ENCODE data around the gene ID4. TPM values are rescaled to one million over a fixed set of nuclear protein-coding genes. Genes with fewer than 3 reads are reported as not detected.

Gene ID4
- total and polyA plus RNA-seq, 2 donors (not counting 3 experiments of a cell fraction or from before 2014, with no cell fraction given): not detected

- H3K4me3 ChIP-seq (replicated peaks in 1 of 3; ENCODE audit: insufficient read depth in 1 of 3, low read depth in 1 of 3, low read length in 3 of 3): no peak overlapping the region
- DNase-seq (ENCODE audit: low read depth, low spot score) (no peak), FAIRE-seq (no peak)
- no TSS peak for BruUV-seq (replicated peaks)
- H3K9ac ChIP-seq (replicated peaks; ENCODE audit: extremely low read depth, insufficient read depth, low read length): no peak overlapping the region
- ChIA-PET POLR2A (no interaction called here), CTCF (no interaction called here)
- no peak overlapping the region for H3K4me2 ChIP-seq (ENCODE audit: insufficient read depth, low read length)
- no peaks in the 10 kb centered on the region for H3K79me2 ChIP-seq (ENCODE audit: control insufficient read depth, insufficient read depth, low read length)
- TF ChIP-seq JUN (IDR thresholded peaks at IDR 0.05; ENCODE audit: borderline replicate concordance, insufficient read depth, insufficient read length, low read depth) (no peak), CTCF (IDR thresholded peaks at IDR 0.05; ENCODE audit: extremely low read depth in 1 of 2, insufficient read depth in 1 of 2, low read depth in 1 of 2, low read length in 2 of 2) (no peak), MYC (IDR thresholded peaks at IDR 0.05; ENCODE audit: low read depth, low read length) (no peak), FOS (IDR thresholded peaks at IDR 0.05; ENCODE audit: borderline replicate concordance, insufficient read depth, low read length) (no peak)
- no peaks in the 10 kb centered on the region for H3K4me1 ChIP-seq (ENCODE audit: control insufficient read depth, extremely low read depth, insufficient read depth, low read length)
- no peaks in the 10 kb centered on the region for H3K27me3 ChIP-seq (ENCODE audit: control insufficient read depth in 2 of 2, insufficient read depth in 2 of 2, low read length in 2 of 2)
- no peaks in the 10 kb centered on the region for H3K9me1 ChIP-seq (replicated peaks; ENCODE audit: control insufficient read depth, extremely low read depth, insufficient read depth, low read length)
- no peaks in the 10 kb centered on the region for H3K36me3 ChIP-seq (ENCODE audit: control insufficient read depth in 2 of 2, extremely low read depth in 1 of 2, insufficient read depth in 2 of 2, low read length in 2 of 2)
- intact Hi-C loops (cut with micrococcal nuclease) (no loop called here), dilution Hi-C loops (cut with MboI; ENCODE audit: extremely low pct_ligation_motif_present, low sequenced_read_pairs) (no loop called here)
- no peaks in the 10 kb centered on the region for H3K9me3 ChIP-seq (replicated peaks; ENCODE audit: control insufficient read depth, insufficient read depth, low read length)
- H3K27ac ChIP-seq (ENCODE audit: insufficient read depth, low read depth, low read length): no peak overlapping the region
- H2AFZ ChIP-seq (ENCODE audit: low read depth, low read length): no peak overlapping the region
- H4K20me1 ChIP-seq (replicated peaks; ENCODE audit: control insufficient read depth, extremely low read depth, insufficient read depth, low read length): no peaks in the 10 kb centered on the region
Observed at GRCh38 chr6:19849755-19850154, 12.6 kb downstream of the ID4 start.

- Histone ChIP-seq H3K4me2 (ENCODE audit: insufficient read depth, low read length) (no peak overlapping the region), H3K79me2 (ENCODE audit: control insufficient read depth, insufficient read depth, low read length) (no peaks in the 10 kb centered on the region), H3K4me3 (replicated peaks in 1 of 3; ENCODE audit: insufficient read depth in 1 of 3, low read depth in 1 of 3, low read length in 3 of 3) (no peak overlapping the region), H4K20me1 (replicated peaks; ENCODE audit: control insufficient read depth, extremely low read depth, insufficient read depth, low read length) (no peaks in the 10 kb centered on the region), H3K27ac (ENCODE audit: insufficient read depth, low read depth, low read length) (no peak overlapping the region), H3K4me1 (ENCODE audit: control insufficient read depth, extremely low read depth, insufficient read depth, low read length) (no peaks in the 10 kb centered on the region), H3K9me1 (replicated peaks; ENCODE audit: control insufficient read depth, extremely low read depth, insufficient read depth, low read length) (no peaks in the 10 kb centered on the region), H2AFZ (ENCODE audit: low read depth, low read length) (no peak overlapping the region), H3K36me3 (ENCODE audit: control insufficient read depth in 2 of 2, extremely low read depth in 1 of 2, insufficient read depth in 2 of 2, low read length in 2 of 2) (no peaks in the 10 kb centered on the region), H3K9ac (replicated peaks; ENCODE audit: extremely low read depth, insufficient read depth, low read length) (no peak overlapping the region), H3K9me3 (replicated peaks; ENCODE audit: control insufficient read depth, insufficient read depth, low read length) (no peaks in the 10 kb centered on the region), H3K27me3 (ENCODE audit: control insufficient read depth in 2 of 2, insufficient read depth in 2 of 2, low read length in 2 of 2) (no peaks in the 10 kb centered on the region)
- intact Hi-C loops (cut with micrococcal nuclease): no loop called here
- peak; percentile 31 for DNase-seq (ENCODE audit: low read depth, low spot score)
- dilution Hi-C loops (cut with MboI; ENCODE audit: extremely low pct_ligation_motif_present, low sequenced_read_pairs): no loop called here
- ChIA-PET CTCF (interaction anchor here (0.7 kb wide), 1 partner anchor 1256 kb away, joined by 4 read pairs; no protein-coding TSS in a partner anchor), POLR2A (no interaction called here)
- no peak for FAIRE-seq
- no peak for TF ChIP-seq EZH2 (IDR thresholded peaks at IDR 0.05; ENCODE audit: borderline replicate concordance, low read depth, low read length, severe bottlenecking)
- TF ChIP-seq MAX (IDR thresholded peaks at IDR 0.05; ENCODE audit: insufficient read depth, insufficient read length): no peak
- TF ChIP-seq CTCF (IDR thresholded peaks at IDR 0.05; ENCODE audit: extremely low read depth in 1 of 2, insufficient read depth in 1 of 2, low read depth in 1 of 2, low read length in 2 of 2): peak; percentile 36 to 60
- BruUV-seq (replicated peaks): no TSS peak
Observed at GRCh38 chr6:19851241-19852089, 14.3 kb downstream of the ID4 start.

Data from endothelial cell of umbilical vein (primary cell).